ENCODE results near the gene OR2H2. TPM values are rescaled to one million over a fixed set of nuclear protein-coding genes. Genes with fewer than 3 reads are reported as not detected.

Gene OR2H2
- not detected for total RNA-seq

DNA sequence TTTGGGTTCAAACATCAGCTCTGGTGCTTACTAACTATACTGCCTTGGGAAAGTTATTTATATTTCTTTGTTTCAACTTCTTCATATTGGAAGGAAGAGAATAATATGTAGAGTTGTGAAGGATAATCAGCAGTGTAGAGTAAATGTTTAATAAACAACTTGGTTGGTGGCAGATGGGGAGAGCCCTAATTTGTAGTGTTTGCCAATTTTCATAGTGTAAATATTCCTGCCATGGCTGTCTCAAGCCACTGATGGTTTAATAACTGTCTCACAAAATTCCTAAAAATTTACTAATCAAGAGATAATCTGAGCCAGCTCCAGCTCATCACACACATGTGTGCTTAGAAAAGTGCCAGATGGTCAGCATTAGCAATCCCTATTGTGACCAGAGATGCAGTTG lies at the start of gene OR2H2:
TSS of gene OR2H2 (plus strand) at position 301 of the 400 bp plus-strand sequence. CDS start 2,824 bp downstream, outside the sequence.
- ChIA-PET CTCF (no interaction called here), POLR2A (no interaction called here)
- intact Hi-C loops (cut with micrococcal nuclease), result loop anchor here (10.0 kb wide), 3 partner anchors 210 to 900 kb away; partner anchors contain the start of gene OR12D3

DNA sequence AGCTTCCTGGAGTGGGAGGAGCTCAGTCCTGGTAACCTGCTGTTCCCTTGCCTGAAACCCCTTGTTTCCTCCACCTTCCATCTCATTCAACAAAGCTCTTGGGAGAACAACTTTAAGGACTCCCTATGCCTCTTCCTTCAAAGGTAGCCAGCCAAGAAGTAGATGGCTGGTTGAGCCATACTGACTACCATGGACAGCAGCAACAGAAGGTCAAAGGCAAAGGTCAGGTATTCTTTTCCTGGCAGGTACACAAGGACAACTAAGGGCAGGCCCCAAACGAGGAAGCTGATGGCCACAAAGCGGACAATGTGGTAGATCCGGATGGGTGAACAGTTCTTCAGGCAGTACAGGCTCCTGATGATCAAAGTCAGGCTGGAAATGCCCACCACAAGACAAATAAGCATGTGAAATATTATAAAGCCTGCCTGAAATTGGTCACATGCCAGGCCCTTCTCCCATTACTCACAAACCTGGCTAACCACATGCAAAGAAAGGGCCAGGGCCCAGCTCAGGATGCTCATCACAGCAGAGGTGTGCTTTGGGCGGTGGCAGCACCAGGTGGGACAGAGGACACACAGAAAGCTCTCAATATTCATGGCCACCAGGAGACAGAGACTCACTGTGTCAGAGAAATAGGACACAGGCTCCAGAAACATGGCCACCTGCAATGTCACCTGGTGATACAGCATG lies 47.1 kb upstream of the OR2H2 start:
- POLR2A ChIA-PET, result no interaction called here
- intact Hi-C loops (cut with micrococcal nuclease), result no loop called here
- Mint-ChIP-seq H3K4me3 (no peak overlapping the region), H3K27ac (no peak overlapping the region), H3K27me3 (peaks cover 7% of the 10 kb centered on the region), H3K36me3 (no peaks in the 10 kb centered on the region), H3K4me1 (ENCODE audit: low read depth) (no peaks in the 10 kb centered on the region), H3K9me3 (no peaks in the 10 kb centered on the region)
- CTCF ChIA-PET, result no interaction called here
- no peak for DNase-seq

More for the DNA sequence above, at the start of gene OR2H2:
- Mint-ChIP-seq H3K4me1 (ENCODE audit: low read depth) (no peaks in the 10 kb centered on the region), H3K27me3 (peaks cover 24% of the 10 kb centered on the region), H3K36me3 (no peaks in the 10 kb centered on the region), H3K27ac (no peak within 1 kb of the TSS), H3K9me3 (no peaks in the 10 kb centered on the region), H3K4me3 (no peak within 1 kb of the TSS)
- no peak for DNase-seq

DNA sequence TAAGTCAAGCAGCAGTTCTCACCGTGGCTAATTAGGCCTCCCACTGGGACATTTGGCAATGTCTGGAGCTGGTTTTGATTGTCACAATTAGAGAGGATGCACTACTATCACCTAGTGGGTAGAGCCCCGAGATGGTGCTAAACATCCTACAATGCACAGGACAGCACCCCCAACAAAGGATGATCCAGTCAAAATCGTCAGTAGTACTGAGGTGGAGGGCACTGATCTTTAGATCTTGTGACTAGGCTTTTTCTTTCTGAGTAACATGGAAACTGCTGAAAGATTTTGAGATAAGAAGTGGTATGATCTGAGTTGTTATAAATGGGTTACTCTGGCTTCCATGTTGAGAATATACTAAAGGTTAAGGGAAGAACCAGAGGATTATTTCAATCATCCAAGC lies 37.3 kb upstream of the OR2H2 start:
- peaks cover 4% of the 10 kb centered on the region for H3K4me1 Mint-ChIP-seq (ENCODE audit: low read depth)
- H3K27ac Mint-ChIP-seq, result no peak overlapping the region
- H3K4me3 Mint-ChIP-seq, result no peak overlapping the region
- no peaks in the 10 kb centered on the region for H3K9me3 Mint-ChIP-seq
- H3K36me3 Mint-ChIP-seq, result no peaks in the 10 kb centered on the region
- CTCF ChIA-PET, result no interaction called here
- intact Hi-C loops (cut with micrococcal nuclease), result no loop called here
- DNase-seq, result peak; percentile 34
- POLR2A ChIA-PET, result no interaction called here
- H3K27me3 Mint-ChIP-seq, result peaks cover 25% of the 10 kb centered on the region

GRCh38 chr6:29552512-29553051 lies 32.3 kb upstream of the OR2H2 start:
- DNase-seq, result no peak
- Mint-ChIP-seq H3K36me3 (no peaks in the 10 kb centered on the region), H3K27me3 (peaks cover 48% of the 10 kb centered on the region), H3K4me1 (ENCODE audit: low read depth) (peaks cover 21% of the 10 kb centered on the region), H3K9me3 (no peaks in the 10 kb centered on the region), H3K27ac (no peak overlapping the region), H3K4me3 (no peak overlapping the region)
- POLR2A ChIA-PET, result no interaction called here
- intact Hi-C loops (cut with micrococcal nuclease), result no loop called here
- CTCF ChIA-PET, result interaction anchor here (1.8 kb wide), 1 partner anchor 101 kb away, joined by 6 read pairs; no protein-coding TSS in a partner anchor

- DNase-seq, result peak; percentile 37
- H3K4me1 Mint-ChIP-seq (ENCODE audit: low read depth), result peaks cover 17% of the 10 kb centered on the region
- peak overlapping the region; percentile 51 for H3K4me3 Mint-ChIP-seq
- H3K27ac Mint-ChIP-seq, result peak overlapping the region; percentile 34
- H3K9me3 Mint-ChIP-seq, result no peaks in the 10 kb centered on the region
- CTCF ChIA-PET, result interaction anchor here (1.8 kb wide), 1 partner anchor 100 kb away, joined by 6 read pairs; no protein-coding TSS in a partner anchor
- peaks cover 44% of the 10 kb centered on the region for H3K27me3 Mint-ChIP-seq
- no peaks in the 10 kb centered on the region for H3K36me3 Mint-ChIP-seq
- POLR2A ChIA-PET, result no interaction called here
- intact Hi-C loops (cut with micrococcal nuclease), result no loop called here
These were observed 31.5 kb upstream of the OR2H2 start for GRCh38 chr6:29553268-29554057.

DNA sequence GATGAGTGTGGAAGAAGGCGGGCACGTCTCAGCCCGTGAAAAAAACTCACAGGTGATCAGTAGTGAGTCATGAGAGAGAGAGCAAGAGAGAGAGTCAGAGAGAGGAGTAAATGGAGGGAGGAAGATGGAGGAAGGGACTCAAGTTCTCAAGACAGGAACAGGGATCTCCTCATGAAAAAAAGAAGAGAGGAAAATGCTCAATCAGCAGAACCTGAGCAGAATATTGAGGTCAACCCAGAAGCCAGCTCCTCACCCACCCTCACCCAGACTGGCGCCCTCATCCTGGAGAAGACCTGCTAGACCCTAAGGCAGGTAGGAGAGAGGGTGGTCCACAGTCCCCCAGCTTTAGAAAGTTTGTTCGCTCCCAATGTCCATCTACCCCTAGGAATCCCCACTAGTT lies 30.2 kb upstream of the OR2H2 start:
- no peaks in the 10 kb centered on the region for H3K9me3 Mint-ChIP-seq
- peaks cover 41% of the 10 kb centered on the region for H3K27me3 Mint-ChIP-seq
- intact Hi-C loops (cut with micrococcal nuclease), result no loop called here
- no peak for DNase-seq
- no peaks in the 10 kb centered on the region for H3K36me3 Mint-ChIP-seq
- POLR2A ChIA-PET, result no interaction called here
- H3K27ac Mint-ChIP-seq, result no peak overlapping the region
- H3K4me1 Mint-ChIP-seq (ENCODE audit: low read depth), result peaks cover 17% of the 10 kb centered on the region
- CTCF ChIA-PET, result no interaction called here
- H3K4me3 Mint-ChIP-seq, result no peak overlapping the region

- Mint-ChIP-seq H3K4me1 (ENCODE audit: low read depth) (peaks cover 19% of the 10 kb centered on the region), H3K9me3 (no peaks in the 10 kb centered on the region), H3K4me3 (no peak overlapping the region), H3K27me3 (peaks cover 47% of the 10 kb centered on the region), H3K27ac (no peak overlapping the region), H3K36me3 (no peaks in the 10 kb centered on the region)
- ChIA-PET POLR2A (no interaction called here), CTCF (no interaction called here)
- intact Hi-C loops (cut with micrococcal nuclease), result no loop called here
- DNase-seq, result no peak
These were observed 27.6 kb upstream of the OR2H2 start for GRCh38 chr6:29557320-29557719.

- ChIA-PET CTCF (interaction anchor here (1.0 kb wide), 1 partner anchor 31 kb away, joined by 3 read pairs; no protein-coding TSS in a partner anchor), POLR2A (no interaction called here)
- Mint-ChIP-seq H3K36me3 (no peaks in the 10 kb centered on the region), H3K4me1 (ENCODE audit: low read depth) (peaks cover 14% of the 10 kb centered on the region), H3K27ac (no peak overlapping the region), H3K9me3 (no peaks in the 10 kb centered on the region), H3K4me3 (no peak overlapping the region), H3K27me3 (peaks cover 49% of the 10 kb centered on the region)
- no peak for DNase-seq
- intact Hi-C loops (cut with micrococcal nuclease), result no loop called here
These were observed 26.4 kb upstream of the OR2H2 start for GRCh38 chr6:29558439-29559079.

DNA sequence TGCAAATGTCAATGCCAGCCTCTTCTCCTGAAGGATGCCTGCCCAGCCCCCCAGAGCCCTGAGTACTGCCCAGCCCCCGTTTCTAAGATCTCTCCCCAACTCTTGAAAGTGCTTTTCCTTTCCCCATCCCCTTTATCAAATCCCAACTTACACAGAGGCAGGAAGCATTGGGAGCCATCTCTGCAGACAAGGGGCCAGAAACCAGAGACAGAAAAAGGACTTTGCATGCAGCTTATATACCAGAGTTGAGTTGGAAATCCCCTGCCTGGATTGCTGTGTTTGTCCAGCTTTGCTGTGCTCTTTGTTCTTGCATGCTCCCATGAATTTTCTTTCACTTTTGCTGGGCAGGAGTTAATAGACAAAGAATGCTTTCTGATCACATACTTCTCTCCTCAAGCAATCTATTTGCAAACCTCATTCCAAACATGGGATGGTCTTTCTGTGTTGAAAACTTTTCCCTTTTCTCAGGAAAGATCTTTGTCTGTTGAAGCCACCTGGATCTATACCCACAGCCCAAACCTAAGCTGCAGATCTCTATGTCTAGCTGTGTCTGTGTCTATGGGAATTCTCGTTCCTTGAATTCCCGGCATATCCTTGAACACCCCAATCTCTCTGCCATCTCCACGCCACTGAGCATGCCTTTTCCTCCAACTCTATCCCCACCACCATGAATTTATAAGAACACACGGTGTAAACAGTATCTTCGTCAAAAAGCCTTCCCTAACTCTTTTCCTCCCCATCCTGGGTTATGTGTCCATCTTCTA lies 25.2 kb upstream of the OR2H2 start, which contains the start of gene UBD:
TSS of gene UBD (minus strand) at position 209 of the 764 bp plus-strand sequence. CDS start at position 178, 31 bp downstream.
- H3K4me3 Mint-ChIP-seq, result no peak within 1 kb of the TSS
- ChIA-PET POLR2A (no interaction called here), CTCF (interaction anchor here (1.0 kb wide), 1 partner anchor 30 kb away, joined by 3 read pairs; no protein-coding TSS in a partner anchor)
- H3K27ac Mint-ChIP-seq, result no peak within 1 kb of the TSS
- peaks cover 37% of the 10 kb centered on the region for H3K27me3 Mint-ChIP-seq
- peaks cover 7% of the 10 kb centered on the region for H3K4me1 Mint-ChIP-seq (ENCODE audit: low read depth)
- H3K36me3 Mint-ChIP-seq, result no peaks in the 10 kb centered on the region
- intact Hi-C loops (cut with micrococcal nuclease), result no loop called here
- DNase-seq, result no peak
- H3K9me3 Mint-ChIP-seq, result no peaks in the 10 kb centered on the region

- intact Hi-C loops (cut with micrococcal nuclease), result no loop called here
- Mint-ChIP-seq H3K36me3 (no peaks in the 10 kb centered on the region), H3K9me3 (no peaks in the 10 kb centered on the region), H3K27ac (no peak overlapping the region), H3K4me1 (ENCODE audit: low read depth) (peaks cover 7% of the 10 kb centered on the region), H3K27me3 (peaks cover 35% of the 10 kb centered on the region), H3K4me3 (no peak overlapping the region)
- no peak for DNase-seq
- ChIA-PET CTCF (no interaction called here), POLR2A (no interaction called here)
These were observed 23.8 kb upstream of the OR2H2 start for GRCh38 chr6:29561091-29561490.

DNA sequence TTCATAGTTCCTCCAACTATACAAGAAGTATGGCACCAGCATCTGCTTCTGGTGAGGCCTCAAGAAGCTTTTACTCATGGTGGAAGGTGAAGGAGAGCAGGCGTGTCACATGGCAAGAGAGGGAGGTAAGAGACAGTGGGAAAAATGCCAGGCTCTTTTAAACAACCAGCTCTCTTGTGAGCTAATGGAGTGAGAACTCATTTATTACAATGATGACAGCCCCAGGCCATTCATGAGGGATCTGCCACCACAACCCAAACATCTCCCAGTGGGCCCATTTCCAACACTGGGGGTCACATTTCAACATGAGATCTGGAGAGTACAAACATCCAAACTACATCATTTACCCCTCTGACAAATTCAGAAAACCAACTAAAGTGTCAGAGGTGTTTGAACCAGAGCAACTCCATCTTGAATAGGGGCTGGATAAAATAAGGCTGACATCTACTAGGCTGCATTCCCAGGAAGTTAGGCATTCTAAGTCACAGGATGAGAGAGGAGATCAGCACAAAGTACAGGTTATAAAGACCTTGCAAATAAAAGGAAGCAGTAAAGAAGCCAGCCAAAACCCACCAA lies 23.2 kb upstream of the OR2H2 start:
- ChIA-PET CTCF (no interaction called here), POLR2A (no interaction called here)
- no peaks in the 10 kb centered on the region for H3K36me3 Mint-ChIP-seq
- H3K27me3 Mint-ChIP-seq, result peaks cover 34% of the 10 kb centered on the region
- peaks cover 7% of the 10 kb centered on the region for H3K4me1 Mint-ChIP-seq (ENCODE audit: low read depth)
- no peaks in the 10 kb centered on the region for H3K9me3 Mint-ChIP-seq
- intact Hi-C loops (cut with micrococcal nuclease), result no loop called here
- DNase-seq, result no peak
- H3K4me3 Mint-ChIP-seq, result no peak overlapping the region
- no peak overlapping the region for H3K27ac Mint-ChIP-seq

Measured in activated CD4-positive, alpha-beta memory T cell treated with anti-CD3 and anti-CD28 coated beads for 36 hours (primary cell).